Right lobe of liver (tissue), 6 donors: ENCODE results near the gene GRIP1. TPM values are rescaled to one million over a fixed set of nuclear protein-coding genes. Genes with fewer than 3 reads are reported as not detected.

ENCODE experiments used
- ATAC-seq, 4 donors: fragments of 200-7000 bp; cut with Tn5 transposase; one replicate each; pipeline ENCODE4 v1.9.1; 2020; ENCODE audit warnings: mild to moderate bottlenecking in 4 of 4, moderate library complexity in 4 of 4
- DNase-seq, 3 donors: peaks; one replicate each; pipeline ENCODE4 v3.0.0-alpha.2; 2020
- H3K27ac ChIP-seq, 3 donors: fragments of 200-600 bp; one replicate each; pipeline ENCODE4 v1.8.0; 2022
- H3K27me3 ChIP-seq, 2 donors: fragments of 200-600 bp; one replicate each; pipeline ENCODE4 v1.8.0; 2022
- H3K36me3 ChIP-seq, 4 donors: fragments of 200-600 bp; sonication (generic) in 1 of 4; one replicate each; pipeline versions ENCODE4 v1.5.1 to v1.8.0; 2017 to 2022; ENCODE audit warnings: control low read depth in 1 of 4
- H3K4me1 ChIP-seq, 4 donors: fragments of 200-600 bp; sonication (generic) in 1 of 4; one replicate each; pipeline versions ENCODE4 v1.5.1 to v1.8.0; 2017 to 2022; ENCODE audit warnings: control low read depth in 1 of 4
- H3K4me3 ChIP-seq, 3 donors: fragments of 200-600 bp; one replicate each; pipeline ENCODE4 v1.8.0; 2022
- H3K9me3 ChIP-seq, 4 donors: fragments of 200-600 bp; sonication (generic) in 1 of 4; one replicate each; pipeline versions ENCODE4 v1.5.1 to v1.8.0; 2017 to 2022; ENCODE audit warnings: control low read depth in 1 of 4
- CTCF ChIP-seq, 4 donors: fragments of 200-600 bp in 3 of 4; fragments of 450-650 bp in 1 of 4; IDR thresholded peaks; one replicate each; pipeline versions ENCODE4 v1.5.1 to v1.8.0; 2016 to 2022; ENCODE audit warnings: antibody characterized with exemption in 4 of 4, mild to moderate bottlenecking in 2 of 4
- POLR2A ChIP-seq: fragments of 450-650 bp; IDR thresholded peaks from one replicate; pipeline ENCODE4 v1.6.1; 2017; ENCODE audit warnings: antibody characterized with exemption, mild to moderate bottlenecking
- WGBS: methylation state at CpG from one replicate; pipeline ENCODE4 v1.1.6; 2018; ENCODE audit warnings: low coverage, low lambda C conversion rate; ENCODE audit not compliant: insufficient coverage; ENCODE audit errors: missing lambda C conversion rate; 5-methylcytosine and 5-hydroxymethylcytosine counted together
- intact Hi-C, 2 donors: fragments of 100-400 bp; cut with DNase I; formaldehyde crosslinking; loops; one replicate each; pipeline versions ENCODE4 v1.11.2 to v1.14.1; 2022
- total RNA-seq, 6 experiments: library from RNA; depleted of rRNA in 2 of 6; stranded (reverse); fragments of >200 nt in 2 of 6; fragmentation: NEBNext Ultra II Directional in 3 of 6; extraction: Animal tissue kit (Norgen Biotek cat#: 25700) in 3 of 6; gene quantifications; one replicate each; pipeline versions ENCODE4 v1.1.0 to v1.2.4, GENCODE V29; 2016 to 2023
- donor health status: DM: no; HTN: yes; CAD: no.
- donor health status: DM: no; HTN: no; CAD: no.
- donor health status: DM: no; HTN: no; CAD: no.
- donor health status: DM: no; HTN: yes; CAD: no.
- donor health status: DM: no; HTN: yes; CAD: no.

GRIP1 gene
- total RNA-seq, 6 experiments from 2014 or later, result 0.22 to 0.78 (median 0.26) TPM; not detected in 3

GRCh38 chr12:66508025-66508424 is 170.9 kb downstream of the GRIP1 start:
- ATAC-seq, result no peak
- Histone ChIP-seq H3K27me3 (no peaks in the 10 kb centered on the region), H3K36me3 (no peaks in the 10 kb centered on the region), H3K9me3 (no peaks in the 10 kb centered on the region), H3K4me1 (no peaks in the 10 kb centered on the region), H3K27ac (no peak overlapping the region), H3K4me3 (no peak overlapping the region)
- DNase-seq, result no peak
- intact Hi-C loops, result no loop called here
- TF ChIP-seq POLR2A (no peak), CTCF (IDR thresholded peaks at IDR 0.05) (no peak)
- 61% methylated on average over 2 of the region's 2 CpGs for WGBS

DNA sequence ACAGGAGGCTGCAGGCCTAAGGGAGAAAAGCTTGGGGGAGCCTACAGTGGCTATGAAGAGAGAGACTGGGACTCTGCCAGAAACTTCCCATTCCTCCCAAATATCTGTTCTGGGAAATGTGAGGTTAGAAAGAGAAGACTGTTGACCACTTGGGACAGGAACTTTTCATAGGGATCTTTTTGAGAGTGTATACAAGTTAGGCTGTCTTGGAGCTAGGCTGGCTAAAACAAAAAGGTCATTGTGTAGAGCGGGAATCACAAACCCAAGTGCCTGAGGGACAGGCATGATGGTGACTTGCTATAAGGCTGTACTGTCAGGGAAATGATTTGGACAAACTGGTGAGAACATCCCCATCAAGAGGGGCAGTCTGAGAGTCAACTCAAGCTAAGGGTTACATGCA is 175.1 kb downstream of the GRIP1 start:
- Histone ChIP-seq H3K36me3 (no peaks in the 10 kb centered on the region), H3K9me3 (no peaks in the 10 kb centered on the region), H3K4me3 (no peak overlapping the region), H3K27ac (no peak overlapping the region), H3K27me3 (no peaks in the 10 kb centered on the region), H3K4me1 (no peaks in the 10 kb centered on the region)
- TF ChIP-seq CTCF (IDR thresholded peaks at IDR 0.05) (no peak), POLR2A (no peak)
- no peak for ATAC-seq
- 90% methylated on average over 1 of the region's 1 CpG for WGBS
- no peak for DNase-seq
- intact Hi-C loops, result no loop called here

- H3K4me1 ChIP-seq, result no peaks in the 10 kb centered on the region
- DNase-seq (no peak), ATAC-seq (no peak)
- no peaks in the 10 kb centered on the region for H3K36me3 ChIP-seq
- WGBS, result 35% methylated on average over 5 of the region's 5 CpGs
- H3K27me3 ChIP-seq, result no peaks in the 10 kb centered on the region
- no peak overlapping the region for H3K4me3 ChIP-seq
- no peaks in the 10 kb centered on the region for H3K9me3 ChIP-seq
- no peak overlapping the region for H3K27ac ChIP-seq
- TF ChIP-seq POLR2A, result no peak
- TF ChIP-seq CTCF (IDR thresholded peaks at IDR 0.05), result no peak
- intact Hi-C loops, result no loop called here
Measured at GRCh38 chr12:66502911-66503310, 176.0 kb downstream of the GRIP1 start.

DNA sequence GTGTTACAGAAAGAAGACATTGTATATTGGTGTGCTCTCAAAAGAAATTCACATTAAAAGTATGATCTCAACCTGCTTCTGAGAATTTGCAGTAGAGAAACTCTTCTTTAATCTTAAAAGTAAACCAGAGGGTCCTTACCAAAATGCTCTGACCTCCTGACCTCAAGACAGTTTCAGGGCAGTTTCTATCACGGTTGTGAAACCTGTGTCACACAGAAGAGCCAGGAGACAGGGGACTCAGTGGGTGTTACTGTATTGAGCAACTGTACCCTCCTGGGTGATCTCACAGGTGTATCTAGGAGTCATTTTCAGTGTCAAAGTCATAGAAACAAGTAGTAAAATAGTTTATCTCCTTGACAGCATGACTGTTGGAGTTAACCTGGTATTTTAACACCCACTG is 178.0 kb downstream of the GRIP1 start:
- intact Hi-C loops, result no loop called here
- H3K27me3 ChIP-seq, result no peaks in the 10 kb centered on the region
- ATAC-seq (no peak), DNase-seq (no peak)
- 20% methylated on average over 1 of the region's 1 CpG for WGBS
- H3K36me3 ChIP-seq, result no peaks in the 10 kb centered on the region
- no peak overlapping the region for H3K4me3 ChIP-seq
- no peaks in the 10 kb centered on the region for H3K9me3 ChIP-seq
- no peaks in the 10 kb centered on the region for H3K4me1 ChIP-seq
- TF ChIP-seq POLR2A (no peak), CTCF (IDR thresholded peaks at IDR 0.05) (no peak)
- H3K27ac ChIP-seq, result no peak overlapping the region

- 38% methylated on average over 3 of the region's 3 CpGs for WGBS
- H3K27ac ChIP-seq, result no peak overlapping the region
- TF ChIP-seq POLR2A (no peak), CTCF (IDR thresholded peaks at IDR 0.05) (no peak)
- intact Hi-C loops, result no loop called here
- ATAC-seq, result no peak
- H3K27me3 ChIP-seq, result no peaks in the 10 kb centered on the region
- H3K9me3 ChIP-seq, result no peaks in the 10 kb centered on the region
- no peaks in the 10 kb centered on the region for H3K36me3 ChIP-seq
- H3K4me1 ChIP-seq, result no peaks in the 10 kb centered on the region
- H3K4me3 ChIP-seq, result no peak overlapping the region
- no peak for DNase-seq
Measured at GRCh38 chr12:66500091-66500490, 178.8 kb downstream of the GRIP1 start.
